Endothelial cell of umbilical vein (primary cell): ENCODE data around the gene ABCD3.
"Not testable (repeated sequence)": the region's sequence is repeated elsewhere in the genome, so short reads cannot be mapped to it uniquely, and the experiment has no call there.

Experiments used
- POLR2A ChIP-seq: IDR thresholded peaks from 2 replicates; pipeline ENCODE4 v1.6.1; 2012; ENCODE audit warnings: low read depth, mild to moderate bottlenecking, control low read depth, low read length
- TF ChIP-seq, protein P1 (sequence below): IDR thresholded peaks from 2 replicates; pipeline ENCODE4 v1.6.1; 2011; ENCODE audit not compliant: insufficient read depth, insufficient read length

DNA sequence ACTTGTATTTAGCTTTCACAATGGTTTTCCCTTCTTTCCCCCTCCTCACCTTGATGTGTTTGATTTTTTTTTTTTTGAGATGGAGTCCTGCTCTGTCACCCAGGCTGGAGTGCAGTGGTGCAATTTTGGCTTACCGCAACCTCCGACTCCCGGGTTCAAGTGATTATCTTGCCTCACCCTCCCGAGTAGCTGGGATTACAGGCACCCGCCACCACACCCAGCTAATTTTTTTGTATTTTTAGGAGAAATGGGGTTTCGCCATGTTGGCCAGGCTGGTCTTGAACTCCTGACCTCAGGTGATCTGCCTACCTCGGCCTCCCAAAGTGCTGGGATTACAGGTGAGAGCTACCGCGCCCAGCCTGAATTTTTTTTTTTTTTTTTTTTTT, 8.3 kb downstream of the ABCD3 start:
- not testable (repeated sequence) for TF ChIP-seq POLR2A
- TF ChIP-seq, protein P1, sequence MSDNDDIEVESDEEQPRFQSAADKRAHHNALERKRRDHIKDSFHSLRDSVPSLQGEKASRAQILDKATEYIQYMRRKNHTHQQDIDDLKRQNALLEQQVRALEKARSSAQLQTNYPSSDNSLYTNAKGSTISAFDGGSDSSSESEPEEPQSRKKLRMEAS: not testable (repeated sequence)
